Astrocyte (in vitro differentiated cells and primary cell): ENCODE results near the gene MSL1.

Experiments
- EZH2 ChIP-seq: IDR thresholded peaks from 2 replicates; pipeline ENCODE4 v1.6.1; 2012; ENCODE audit warnings: mild to moderate bottlenecking, low read length, inconsistent platforms; ENCODE audit not compliant: insufficient read depth
- TF ChIP-seq, protein P1 (sequence below): IDR thresholded peaks from 2 replicates; pipeline ENCODE4 v1.5.1; 2011; ENCODE audit warnings: low read depth, mild to moderate bottlenecking, inconsistent platforms, low read length, moderate library complexity; ENCODE audit not compliant: insufficient read depth

GRCh38 chr17:40097087-40097486 is 24.7 kb upstream of the MSL1 start:
- TF ChIP-seq, protein P1, sequence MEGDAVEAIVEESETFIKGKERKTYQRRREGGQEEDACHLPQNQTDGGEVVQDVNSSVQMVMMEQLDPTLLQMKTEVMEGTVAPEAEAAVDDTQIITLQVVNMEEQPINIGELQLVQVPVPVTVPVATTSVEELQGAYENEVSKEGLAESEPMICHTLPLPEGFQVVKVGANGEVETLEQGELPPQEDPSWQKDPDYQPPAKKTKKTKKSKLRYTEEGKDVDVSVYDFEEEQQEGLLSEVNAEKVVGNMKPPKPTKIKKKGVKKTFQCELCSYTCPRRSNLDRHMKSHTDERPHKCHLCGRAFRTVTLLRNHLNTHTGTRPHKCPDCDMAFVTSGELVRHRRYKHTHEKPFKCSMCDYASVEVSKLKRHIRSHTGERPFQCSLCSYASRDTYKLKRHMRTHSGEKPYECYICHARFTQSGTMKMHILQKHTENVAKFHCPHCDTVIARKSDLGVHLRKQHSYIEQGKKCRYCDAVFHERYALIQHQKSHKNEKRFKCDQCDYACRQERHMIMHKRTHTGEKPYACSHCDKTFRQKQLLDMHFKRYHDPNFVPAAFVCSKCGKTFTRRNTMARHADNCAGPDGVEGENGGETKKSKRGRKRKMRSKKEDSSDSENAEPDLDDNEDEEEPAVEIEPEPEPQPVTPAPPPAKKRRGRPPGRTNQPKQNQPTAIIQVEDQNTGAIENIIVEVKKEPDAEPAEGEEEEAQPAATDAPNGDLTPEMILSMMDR = no peak
- TF ChIP-seq EZH2 = no peak
